Measurements from ENCODE around the gene DNAJB13.
A peak's percentile ranks its signal among the peaks of the same experiment; 100 is the strongest.
"Not testable (repeated sequence)": the region's sequence is repeated elsewhere in the genome, so short reads cannot be mapped to it uniquely, and the experiment has no call there.

DNAJB13 gene

DNA sequence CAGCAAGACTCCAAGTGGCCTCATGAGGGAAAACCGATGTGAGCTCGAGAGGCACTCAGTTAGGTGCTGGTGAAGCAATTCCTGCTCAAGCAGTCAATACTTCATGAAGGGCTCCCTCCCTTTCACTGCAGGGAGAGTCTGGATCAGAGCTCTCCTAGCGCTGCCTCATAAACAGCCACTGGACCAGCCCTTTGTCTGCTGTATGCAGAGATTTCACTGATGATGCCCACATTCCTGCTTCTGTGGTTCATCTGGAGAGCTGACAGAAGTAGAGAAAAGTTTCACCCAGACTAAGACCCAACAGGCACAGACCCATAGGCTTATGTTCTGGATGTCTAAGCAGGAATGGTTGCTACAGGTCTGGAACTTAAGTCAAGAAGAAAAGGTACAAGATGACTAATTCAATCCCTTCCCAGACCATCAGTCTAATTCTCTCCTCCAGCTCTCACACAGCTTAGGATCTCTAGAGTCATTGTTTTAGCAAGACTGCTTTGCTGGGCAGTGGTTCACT, 27.8 kb downstream of the DNAJB13 start:
- no peak for DNase-seq

DNA sequence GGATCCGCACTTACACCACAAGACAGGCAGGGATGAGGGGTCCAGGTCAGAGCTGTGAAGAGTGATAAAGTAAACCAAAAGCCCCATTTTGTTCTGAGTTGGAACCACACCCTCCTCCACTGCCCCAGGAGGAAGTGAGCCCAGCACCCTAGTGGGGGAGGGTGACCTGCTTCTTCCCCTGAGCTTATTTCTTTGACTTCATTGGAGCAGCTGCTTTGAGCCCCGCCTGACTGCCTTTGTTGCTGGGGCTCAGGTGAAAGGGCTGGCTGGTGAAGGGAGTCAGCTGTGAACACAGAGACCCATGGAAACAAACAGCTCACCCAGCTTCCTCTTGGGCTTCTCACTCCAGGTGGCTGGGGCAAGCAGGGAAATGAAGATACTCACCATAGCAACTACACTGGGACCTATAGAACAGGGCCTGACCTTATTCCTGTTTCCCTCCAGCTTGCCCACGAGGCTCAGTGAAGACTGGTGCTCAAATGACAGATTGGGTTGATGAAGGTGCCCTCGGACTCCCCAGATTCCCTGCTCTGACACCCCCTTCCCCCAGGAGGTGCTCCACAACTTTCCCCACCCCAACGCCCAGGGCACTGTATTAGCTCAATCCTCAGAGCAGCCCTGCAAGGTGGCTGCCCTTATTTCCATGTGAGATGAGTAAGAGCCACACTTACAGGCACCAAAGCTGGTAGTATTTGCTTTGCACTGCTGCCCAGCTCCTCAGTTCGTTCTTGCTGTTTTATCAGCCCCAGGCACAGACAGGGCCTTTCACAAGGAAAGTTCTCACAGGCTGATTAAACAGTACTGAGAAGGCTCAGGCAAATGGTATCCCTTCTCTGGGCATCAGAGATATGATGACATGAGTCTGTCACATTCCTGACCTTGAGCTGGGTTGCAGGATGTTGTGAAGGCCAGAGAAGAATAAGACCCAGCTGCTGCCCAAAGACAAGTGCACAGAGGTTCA, 29.5 kb downstream of the DNAJB13 start:
- DNase-seq = no peak

DNA sequence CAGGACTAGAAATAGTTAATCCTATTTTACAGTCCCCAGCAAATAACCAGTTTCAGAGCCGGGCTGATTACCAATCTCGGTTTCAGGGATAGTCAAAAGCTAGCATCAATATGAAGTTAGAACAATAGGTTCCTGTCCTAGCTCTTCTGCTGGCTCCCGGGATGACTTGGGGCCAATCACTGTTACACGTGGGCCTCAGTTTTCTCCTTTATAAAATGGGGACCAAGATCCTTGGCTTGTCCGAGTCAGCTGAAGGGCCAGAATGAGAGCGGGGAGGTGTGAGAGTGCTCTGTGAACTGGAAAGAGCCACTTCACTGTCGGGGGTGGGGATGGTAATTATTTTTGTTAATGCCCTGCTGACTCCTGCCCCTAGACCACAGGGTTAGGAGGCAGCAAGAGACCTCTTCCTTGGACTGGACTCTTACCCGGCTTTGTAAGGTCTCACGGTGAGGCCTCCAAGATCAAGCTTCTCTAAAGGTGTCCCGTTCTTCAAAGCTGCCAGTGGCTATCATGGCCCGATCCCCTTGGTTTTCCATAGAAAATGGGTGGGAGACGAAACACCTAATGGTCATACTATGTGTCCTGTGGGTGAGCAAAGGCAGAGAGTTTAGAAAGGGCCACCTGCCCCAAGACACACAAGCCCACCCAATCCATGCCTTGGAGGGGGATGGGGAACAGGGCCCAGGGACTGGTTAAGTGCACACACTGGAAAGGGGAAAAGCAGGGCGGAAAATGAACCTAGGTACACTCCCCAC, 30.4 kb downstream of the DNAJB13 start:
- no peak for DNase-seq

- DNase-seq = peak; percentile 22
Observed at GRCh38 chr11:73982595-73982989, 31.8 kb downstream of the DNAJB13 start, which contains the start of gene UCP2. Gene UCP2, minus strand, starts transcription at chr11:73982843. Its CDS starts 4,465 bp downstream, at chr11:73978378.

GRCh38 chr11:73982990-73983740, 32.3 kb downstream of the DNAJB13 start:
- DNase-seq = peak; percentile 52

GRCh38 chr11:73983741-73984538, 33.1 kb downstream of the DNAJB13 start:
- no peak for DNase-seq

DNA sequence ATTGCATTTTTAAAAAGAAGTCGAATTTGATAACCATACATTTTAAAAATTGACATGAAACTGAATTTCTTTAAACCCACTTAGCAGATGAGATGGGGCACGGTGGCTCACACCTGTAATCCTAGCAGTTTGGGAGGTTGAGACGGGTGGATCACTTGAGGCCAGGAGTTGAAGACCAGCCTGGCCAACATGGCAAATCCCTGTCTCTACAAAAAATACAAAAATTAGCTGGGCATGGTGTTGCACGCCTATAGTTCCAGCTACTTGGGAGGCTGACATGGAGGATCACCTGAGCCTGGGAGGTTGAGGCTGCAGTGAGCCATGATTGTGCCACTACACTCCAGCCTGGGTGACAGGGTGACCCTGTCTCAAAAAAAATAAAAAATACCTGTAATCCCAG, 34.8 kb downstream of the DNAJB13 start:
- not testable (repeated sequence) for DNase-seq

DNA sequence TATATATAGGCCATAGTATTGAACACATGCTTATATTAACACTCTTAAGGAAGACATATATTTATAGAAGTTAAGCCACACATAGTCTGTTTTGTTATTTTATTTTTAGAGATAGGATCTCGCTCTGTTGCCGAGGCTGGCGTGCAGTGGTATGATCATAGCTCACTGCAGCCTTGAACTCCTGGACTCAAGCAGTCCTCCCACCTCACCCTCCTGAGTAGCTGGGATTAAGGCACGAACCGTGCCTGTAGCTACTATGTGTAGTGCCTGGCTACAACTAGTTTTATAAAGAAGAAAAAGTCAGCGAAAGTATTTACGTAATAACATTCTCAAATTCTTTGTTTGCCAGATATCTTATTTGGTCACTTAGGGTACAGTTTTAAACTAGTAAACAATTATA, 37.4 kb downstream of the DNAJB13 start:
- DNase-seq = no peak

DNA sequence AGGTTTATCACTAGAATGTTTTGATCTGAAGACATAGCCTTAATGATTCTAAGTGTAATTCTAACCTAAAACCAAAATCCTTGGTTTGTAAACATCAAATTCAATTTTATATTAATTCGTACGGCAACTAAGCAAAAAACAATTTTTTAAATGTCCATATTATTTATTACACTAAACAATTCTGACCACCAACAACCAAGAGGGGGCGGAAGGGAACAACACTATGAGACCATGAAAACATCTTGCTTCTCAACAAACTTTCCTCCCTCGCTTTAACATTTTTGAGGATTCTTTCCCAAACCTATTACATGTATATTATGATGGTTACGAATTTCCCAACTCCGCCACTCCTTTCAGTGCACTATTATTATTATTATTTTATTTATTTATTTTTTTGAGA, 38.3 kb downstream of the DNAJB13 start:
- DNase-seq = no peak

GRCh38 chr11:73990730-73991129, 39.9 kb downstream of the DNAJB13 start:
- no peak for DNase-seq

- no peak for DNase-seq
Observed at GRCh38 chr11:73991471-73992006, 40.7 kb downstream of the DNAJB13 start.

DNA sequence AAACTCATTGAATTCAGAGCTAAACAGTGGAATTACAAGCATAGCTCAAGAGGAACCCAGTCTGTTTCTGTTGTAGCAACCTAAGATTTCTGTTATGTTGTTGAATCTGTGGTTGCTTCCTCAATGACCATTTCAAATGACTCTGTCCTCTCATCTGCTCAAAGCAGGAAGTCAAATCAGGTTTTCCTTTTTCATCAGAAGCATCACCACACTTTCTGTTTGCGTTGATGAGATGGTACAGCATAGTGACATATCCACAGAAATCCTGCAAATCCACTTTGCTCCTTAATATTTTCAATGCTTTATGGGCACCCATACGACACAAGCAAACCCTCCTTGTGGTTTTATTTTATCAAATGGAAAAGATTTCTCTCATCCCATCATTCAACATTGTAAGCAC, 44.4 kb downstream of the DNAJB13 start:
- no peak for DNase-seq

DNA sequence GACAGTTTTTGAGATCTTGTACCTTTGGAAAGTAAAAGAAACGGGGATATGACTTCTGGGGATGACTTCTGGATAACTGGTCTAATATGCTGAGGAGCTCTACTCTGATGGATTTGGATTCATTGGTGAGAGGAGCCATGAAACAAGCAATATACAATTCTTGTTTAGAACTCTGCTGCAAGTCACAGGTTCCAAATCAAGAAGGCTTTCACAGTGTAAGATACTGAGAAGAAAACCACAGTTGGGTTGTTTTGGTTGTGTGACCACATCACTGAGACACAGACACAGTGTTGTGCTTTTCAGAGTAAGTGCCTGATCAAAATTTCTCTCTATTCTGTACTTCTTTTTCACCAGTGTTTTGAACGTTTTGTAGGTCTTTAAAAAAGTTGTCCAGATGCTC, 44.9 kb downstream of the DNAJB13 start:
- DNase-seq = no peak

GRCh38 chr11:73996161-73996747, 45.4 kb downstream of the DNAJB13 start:
- no peak for DNase-seq

DNA sequence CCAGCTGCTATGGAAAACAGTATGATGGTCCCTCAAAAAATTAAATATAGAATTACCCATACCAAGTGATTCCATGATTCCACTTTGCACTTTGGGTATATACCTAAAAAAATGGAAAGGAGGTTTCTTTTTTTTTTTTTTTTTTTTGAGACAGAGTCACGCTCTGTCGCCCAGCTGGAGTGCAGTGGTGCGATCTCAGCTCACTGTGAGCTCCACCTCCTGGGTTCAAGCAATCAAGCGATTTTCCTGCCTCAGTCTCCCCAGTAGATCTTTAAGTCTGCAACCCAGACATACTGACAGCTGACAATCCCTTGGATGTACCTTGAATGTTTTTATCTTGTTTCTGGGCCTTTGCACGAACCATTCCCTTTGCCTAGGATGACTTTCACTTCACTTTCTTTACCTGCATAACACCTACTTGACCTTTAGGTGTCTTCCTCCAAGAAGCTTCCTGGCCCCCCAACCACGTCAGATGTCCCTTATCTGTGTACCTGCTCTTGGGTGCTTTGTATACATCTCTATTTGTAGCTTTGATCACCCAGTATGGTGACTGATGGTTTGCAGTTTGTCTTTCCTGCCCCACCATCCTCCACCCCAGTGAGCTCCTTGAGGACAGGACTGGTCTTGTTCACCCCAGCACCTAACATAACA, 46.4 kb downstream of the DNAJB13 start:
- DNase-seq = no peak

DNA sequence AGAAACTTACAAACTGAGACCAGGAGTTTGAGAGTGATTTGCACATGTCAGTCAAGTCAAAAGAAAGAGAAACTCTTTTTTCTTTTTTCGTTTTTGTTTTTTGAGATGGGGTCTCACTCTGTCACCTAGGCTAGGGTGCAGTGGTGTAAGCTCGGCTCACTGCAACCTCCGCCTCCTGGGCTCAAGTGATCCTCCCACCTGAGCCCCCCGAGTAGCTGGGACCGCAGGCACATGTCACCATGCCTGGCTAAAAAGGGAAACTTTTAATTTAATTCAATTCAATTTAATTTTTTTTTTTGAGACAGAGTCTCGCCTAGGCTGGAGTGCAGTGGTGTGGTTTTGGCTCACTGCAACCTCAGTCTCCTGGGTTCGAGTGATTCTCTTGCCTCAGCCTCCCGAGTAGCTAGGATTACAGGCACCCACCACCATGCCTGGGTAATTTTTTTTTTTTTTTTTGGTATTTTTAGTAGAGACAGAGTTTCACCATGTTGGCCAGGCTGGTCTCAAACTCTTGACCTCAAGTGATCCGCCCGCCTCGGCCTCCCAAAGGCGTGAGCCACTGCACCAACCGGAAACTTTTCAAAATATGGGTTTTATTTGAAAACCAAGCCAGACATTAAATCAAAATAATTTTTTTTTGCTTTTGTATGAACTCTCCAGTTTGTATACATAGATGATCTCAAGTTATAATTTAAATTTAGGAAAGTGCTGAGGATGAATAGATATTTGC, 48.2 kb downstream of the DNAJB13 start:
- DNase-seq = no peak

DNA sequence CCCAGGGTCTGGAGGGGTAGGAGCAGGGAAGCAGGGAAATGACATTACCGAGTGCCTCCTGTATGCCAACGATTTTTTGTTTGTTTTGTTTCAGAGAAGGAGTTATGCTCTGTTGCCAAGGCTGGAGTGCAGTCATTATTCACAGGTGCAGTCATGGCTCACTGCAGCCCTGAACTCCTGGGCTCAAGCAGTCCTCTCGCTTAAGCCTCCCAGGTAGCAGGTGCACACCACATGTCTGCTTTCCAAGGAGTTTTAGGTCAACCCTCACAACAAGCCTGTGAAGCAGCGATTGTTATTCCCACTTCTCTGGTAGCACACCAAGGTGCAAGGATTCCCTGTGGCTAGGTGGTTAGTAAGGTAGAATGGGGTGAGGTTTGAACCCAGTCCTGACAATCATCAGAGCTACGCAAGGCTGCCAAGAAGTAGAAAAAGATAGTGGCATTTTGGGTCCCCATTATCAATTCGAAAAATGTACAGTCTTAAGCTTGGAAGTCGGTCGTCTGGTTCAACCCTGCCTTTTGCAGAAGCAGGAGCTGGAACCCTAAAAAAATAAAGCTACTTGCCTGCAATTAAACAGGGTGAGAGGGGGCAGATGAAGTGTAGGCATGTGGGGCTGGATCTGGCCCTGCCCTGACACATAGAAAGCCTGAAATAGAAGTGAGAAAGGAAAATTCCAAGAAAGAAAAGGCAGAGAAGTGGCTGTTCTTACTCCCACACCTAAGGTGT, 48.9 kb downstream of the DNAJB13 start:
- DNase-seq = no peak

DNA sequence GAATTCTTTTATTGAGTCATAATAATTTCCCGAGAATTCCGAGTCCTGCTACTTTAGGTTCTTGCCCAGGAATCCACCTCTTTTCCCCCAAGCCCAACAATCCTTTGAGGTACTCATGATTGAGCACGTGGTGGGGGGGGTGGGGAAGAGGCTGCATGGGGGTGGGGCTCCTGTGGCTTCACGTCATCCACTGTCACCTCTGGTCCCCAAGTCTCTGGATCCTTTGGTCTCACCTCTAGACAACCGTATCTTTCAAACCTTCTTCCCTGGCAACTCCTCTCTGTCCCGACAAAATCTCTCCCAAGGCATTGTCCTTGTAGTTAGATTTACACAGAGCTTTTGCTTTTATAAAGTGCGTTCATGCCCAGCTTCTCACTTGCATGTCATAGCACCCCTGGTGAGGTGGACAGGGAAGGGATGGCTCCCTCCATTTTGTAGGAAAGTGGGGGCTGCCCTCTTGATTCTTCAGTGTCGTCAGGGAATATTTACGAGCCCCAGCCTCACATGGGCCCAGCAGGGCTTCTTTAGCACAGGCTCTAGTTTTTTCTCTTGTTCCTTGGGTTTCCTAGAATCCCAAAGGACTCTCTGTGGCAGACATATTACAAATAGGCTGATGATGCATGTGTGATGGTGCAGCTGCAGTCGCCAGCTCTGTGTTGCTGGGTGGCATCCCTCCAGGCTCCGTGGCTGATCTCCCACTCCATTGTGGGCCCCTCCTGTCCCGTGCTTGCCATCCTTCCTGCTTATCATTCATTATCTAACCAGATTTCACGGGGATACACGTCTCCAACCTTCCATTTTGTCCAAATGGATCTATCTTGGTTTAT, 49.7 kb downstream of the DNAJB13 start:
- no peak for DNase-seq
